K562 (cell line): ENCODE data around the gene NLRP6. TPM values are rescaled to one million over a fixed set of nuclear protein-coding genes. Genes with fewer than 3 reads are reported as not detected.
"Not testable (repeated sequence)": the region's sequence is repeated elsewhere in the genome, so short reads cannot be mapped to it uniquely, and the experiment has no call there.

Experiments
- CEBPB ChIP-seq: fragments of 450-650 bp; IDR thresholded peaks from 2 replicates; pipeline ENCODE4 v1.6.1; 2016; ENCODE audit warnings: missing genetic modification characterization, missing compliant biosample characterization
- ETV6 ChIP-seq, 3 experiments: fragments of 150-350 bp in 1 of 3; sonication (generic) in 1 of 3; formaldehyde crosslinking in 1 of 3; IDR thresholded peaks; 2 replicates each; pipeline versions ENCODE4 v1.6.1 to v1.8.0; 2014 to 2022; ENCODE audit warnings: borderline replicate concordance in 2 of 3, low read depth in 2 of 3, antibody characterized with exemption in 1 of 3, low read length in 1 of 3, mild to moderate bottlenecking in 1 of 3, missing genetic modification reagents in 1 of 3
- MEIS2 ChIP-seq: fragments of 450-650 bp; IDR thresholded peaks from 2 replicates; pipeline ENCODE4 v1.6.1; 2014; ENCODE audit warnings: mild to moderate bottlenecking; ENCODE audit not compliant: partially characterized antibody
- PHF8 ChIP-seq: fragments of 200-600 bp; sonication (generic); IDR thresholded peaks from 2 replicates; pipeline ENCODE4 v1.6.1; 2012; ENCODE audit warnings: mixed run types, mild to moderate bottlenecking, inconsistent platforms, low read length, moderate library complexity, borderline replicate concordance
- POLR2A ChIP-seq: fragments of 450-650 bp; conservative IDR thresholded peaks from 2 replicates; pipeline ENCODE4 v1.6.1; 2016
- polyA plus RNA-seq, 8 experiments: library from polyadenylated mRNA; depleted of rRNA in 4 of 8; stranded (reverse) in 5 of 8; unstranded in 3 of 8; fragments of >200 nt; fragmentation: Nextera tagmentation in 2 of 8; fragmentation: Illumina TruSeq in 1 of 8; extraction: Ambion mirVana in 2 of 8; extraction: Trizol in 1 of 8; gene quantifications; 2 replicates each; pipeline versions ENCODE4 v1.2.1 to v1.2.3, GENCODE V29; 2011 to 2014; ENCODE audit warnings: inconsistent platforms in 1 of 8, missing spikeins in 1 of 8
- total RNA-seq, 7 experiments: library from RNA; depleted of rRNA in 6 of 7; stranded (reverse); fragments of >200 nt in 6 of 7; fragmentation: Illumina TruSeq in 2 of 7; extraction: Trizol in 2 of 7; gene quantifications; 2 replicates each; pipeline versions ENCODE4 v1.2.1 to v1.2.3, GENCODE V29; 2011 to 2021; ENCODE audit warnings: low replicate concordance in 1 of 7
- TF ChIP-seq, protein P1 (sequence below): IDR thresholded peaks from 2 replicates; pipeline ENCODE4 v1.6.1; 2011; ENCODE audit warnings: borderline replicate concordance, low read depth, mild to moderate bottlenecking, moderate library complexity, low read length; ENCODE audit not compliant: insufficient read depth, poor library complexity, severe bottlenecking
- TF ChIP-seq, protein P2 (sequence below): sonication (generic); IDR thresholded peaks from 2 replicates; pipeline ENCODE4 v1.6.1; 2016
- TF ChIP-seq, protein P3 (sequence below): fragments of 450-650 bp; IDR thresholded peaks from 2 replicates; pipeline ENCODE4 v1.6.1; 2017; ENCODE audit warnings: antibody characterized with exemption, mild to moderate bottlenecking
- TF ChIP-seq, protein P4 (sequence below), 3 experiments: fragments of 200-800 bp in 1 of 3; fragments of 250-450 bp in 1 of 3; fragments of 450-650 bp in 1 of 3; sonication (Bioruptor Pico) in 1 of 3; sonication (Bioruptor generic) in 1 of 3; formaldehyde crosslinking in 1 of 3; IDR thresholded peaks; 2 replicates each; pipeline versions ENCODE4 v1.6.1 to v1.8.0; 2016 to 2022; ENCODE audit warnings: mild to moderate bottlenecking in 2 of 3, missing genetic modification characterization in 2 of 3, missing compliant biosample characterization in 1 of 3, moderate library complexity in 1 of 3
- TF ChIP-seq, protein P5 (sequence below), 2 experiments: fragments of 450-650 bp; conservative IDR thresholded peaks; 2 replicates each; pipeline ENCODE4 v1.6.1; 2017; ENCODE audit warnings: mild to moderate bottlenecking in 2 of 2, moderate library complexity in 2 of 2

Gene NLRP6
- total and polyA plus RNA-seq, 9 of the 15 experiments (the other 6 are each of a cell fraction or from before 2014, with no cell fraction given): 0.03 to 0.18 (median 0.15) TPM; not detected in 5

DNA sequence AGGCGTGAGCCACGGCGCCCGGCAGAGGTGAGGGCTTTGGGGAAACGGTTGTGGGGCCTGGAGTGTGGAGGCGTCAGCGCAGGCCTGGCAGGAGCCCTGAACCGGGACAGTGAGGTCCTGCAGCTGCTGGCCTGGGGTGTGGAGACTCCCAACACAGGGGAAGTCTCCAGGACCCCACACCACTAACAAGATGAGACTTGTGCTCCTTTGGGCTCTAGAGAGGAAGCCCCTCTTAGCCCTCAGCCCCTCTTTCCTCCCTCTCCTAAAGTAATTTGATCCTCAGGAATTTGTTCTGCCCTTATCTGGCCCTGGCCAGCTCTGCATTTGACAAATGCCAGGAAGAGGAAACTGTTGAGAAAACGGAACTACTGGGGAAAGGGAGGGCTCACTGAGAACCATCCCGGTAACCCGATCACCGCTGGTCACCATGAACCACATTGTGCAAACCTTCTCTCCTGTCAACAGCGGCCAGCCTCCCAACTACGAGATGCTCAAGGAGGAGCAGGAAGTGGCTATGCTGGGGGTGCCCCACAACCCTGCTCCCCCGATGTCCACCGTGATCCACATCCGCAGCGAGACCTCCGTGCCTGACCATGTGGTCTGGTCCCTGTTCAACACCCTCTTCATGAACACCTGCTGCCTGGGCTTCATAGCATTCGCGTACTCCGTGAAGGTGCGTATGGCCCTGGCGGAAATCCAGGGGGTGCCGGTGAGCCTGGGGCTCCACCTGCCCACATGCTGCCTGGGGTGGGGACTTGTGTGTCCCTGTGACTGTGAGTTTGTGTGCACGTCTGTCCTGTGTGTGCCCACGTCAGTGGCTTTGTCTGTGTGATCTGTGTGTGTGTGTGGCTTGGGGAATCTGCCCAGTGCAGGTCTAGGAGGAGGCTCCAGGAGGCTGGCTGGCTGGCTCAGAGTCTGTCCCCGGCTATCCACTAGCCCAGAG lies 29.8 kb downstream of the NLRP6 start, which contains the start of gene IFITM2 (continued):
- TF ChIP-seq MEIS2: peak; percentile 24
- TF ChIP-seq, protein P1, sequence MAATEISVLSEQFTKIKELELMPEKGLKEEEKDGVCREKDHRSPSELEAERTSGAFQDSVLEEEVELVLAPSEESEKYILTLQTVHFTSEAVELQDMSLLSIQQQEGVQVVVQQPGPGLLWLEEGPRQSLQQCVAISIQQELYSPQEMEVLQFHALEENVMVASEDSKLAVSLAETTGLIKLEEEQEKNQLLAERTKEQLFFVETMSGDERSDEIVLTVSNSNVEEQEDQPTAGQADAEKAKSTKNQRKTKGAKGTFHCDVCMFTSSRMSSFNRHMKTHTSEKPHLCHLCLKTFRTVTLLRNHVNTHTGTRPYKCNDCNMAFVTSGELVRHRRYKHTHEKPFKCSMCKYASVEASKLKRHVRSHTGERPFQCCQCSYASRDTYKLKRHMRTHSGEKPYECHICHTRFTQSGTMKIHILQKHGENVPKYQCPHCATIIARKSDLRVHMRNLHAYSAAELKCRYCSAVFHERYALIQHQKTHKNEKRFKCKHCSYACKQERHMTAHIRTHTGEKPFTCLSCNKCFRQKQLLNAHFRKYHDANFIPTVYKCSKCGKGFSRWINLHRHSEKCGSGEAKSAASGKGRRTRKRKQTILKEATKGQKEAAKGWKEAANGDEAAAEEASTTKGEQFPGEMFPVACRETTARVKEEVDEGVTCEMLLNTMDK: peak; percentile 32
- TF ChIP-seq, protein P2, sequence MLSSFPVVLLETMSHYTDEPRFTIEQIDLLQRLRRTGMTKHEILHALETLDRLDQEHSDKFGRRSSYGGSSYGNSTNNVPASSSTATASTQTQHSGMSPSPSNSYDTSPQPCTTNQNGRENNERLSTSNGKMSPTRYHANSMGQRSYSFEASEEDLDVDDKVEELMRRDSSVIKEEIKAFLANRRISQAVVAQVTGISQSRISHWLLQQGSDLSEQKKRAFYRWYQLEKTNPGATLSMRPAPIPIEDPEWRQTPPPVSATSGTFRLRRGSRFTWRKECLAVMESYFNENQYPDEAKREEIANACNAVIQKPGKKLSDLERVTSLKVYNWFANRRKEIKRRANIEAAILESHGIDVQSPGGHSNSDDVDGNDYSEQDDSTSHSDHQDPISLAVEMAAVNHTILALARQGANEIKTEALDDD: peak; percentile 66
- TF ChIP-seq ETV6 (IDR thresholded peaks at IDR 0.05; ENCODE audit: borderline replicate concordance in 1 of 2, low read depth in 2 of 2, low read length in 1 of 2): peak in 1 of 2 experiments; percentile 69; a peak in 1 of 4 replicates
- TF ChIP-seq ETV6 (CRISPR knock-in tag; IDR thresholded peaks at IDR 0.05; ENCODE audit: borderline replicate concordance): not testable (repeated sequence)
- TF ChIP-seq, protein P3, sequence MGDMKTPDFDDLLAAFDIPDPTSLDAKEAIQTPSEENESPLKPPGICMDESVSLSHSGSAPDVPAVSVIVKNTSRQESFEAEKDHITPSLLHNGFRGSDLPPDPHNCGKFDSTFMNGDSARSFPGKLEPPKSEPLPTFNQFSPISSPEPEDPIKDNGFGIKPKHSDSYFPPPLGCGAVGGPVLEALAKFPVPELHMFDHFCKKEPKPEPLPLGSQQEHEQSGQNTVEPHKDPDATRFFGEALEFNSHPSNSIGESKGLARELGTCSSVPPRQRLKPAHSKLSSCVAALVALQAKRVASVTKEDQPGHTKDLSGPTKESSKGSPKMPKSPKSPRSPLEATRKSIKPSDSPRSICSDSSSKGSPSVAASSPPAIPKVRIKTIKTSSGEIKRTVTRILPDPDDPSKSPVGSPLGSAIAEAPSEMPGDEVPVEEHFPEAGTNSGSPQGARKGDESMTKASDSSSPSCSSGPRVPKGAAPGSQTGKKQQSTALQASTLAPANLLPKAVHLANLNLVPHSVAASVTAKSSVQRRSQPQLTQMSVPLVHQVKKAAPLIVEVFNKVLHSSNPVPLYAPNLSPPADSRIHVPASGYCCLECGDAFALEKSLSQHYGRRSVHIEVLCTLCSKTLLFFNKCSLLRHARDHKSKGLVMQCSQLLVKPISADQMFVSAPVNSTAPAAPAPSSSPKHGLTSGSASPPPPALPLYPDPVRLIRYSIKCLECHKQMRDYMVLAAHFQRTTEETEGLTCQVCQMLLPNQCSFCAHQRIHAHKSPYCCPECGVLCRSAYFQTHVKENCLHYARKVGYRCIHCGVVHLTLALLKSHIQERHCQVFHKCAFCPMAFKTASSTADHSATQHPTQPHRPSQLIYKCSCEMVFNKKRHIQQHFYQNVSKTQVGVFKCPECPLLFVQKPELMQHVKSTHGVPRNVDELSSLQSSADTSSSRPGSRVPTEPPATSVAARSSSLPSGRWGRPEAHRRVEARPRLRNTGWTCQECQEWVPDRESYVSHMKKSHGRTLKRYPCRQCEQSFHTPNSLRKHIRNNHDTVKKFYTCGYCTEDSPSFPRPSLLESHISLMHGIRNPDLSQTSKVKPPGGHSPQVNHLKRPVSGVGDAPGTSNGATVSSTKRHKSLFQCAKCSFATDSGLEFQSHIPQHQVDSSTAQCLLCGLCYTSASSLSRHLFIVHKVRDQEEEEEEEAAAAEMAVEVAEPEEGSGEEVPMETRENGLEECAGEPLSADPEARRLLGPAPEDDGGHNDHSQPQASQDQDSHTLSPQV: peak; percentile 54; the same call in 1 of the 2 replicates
- TF ChIP-seq, protein P4, sequence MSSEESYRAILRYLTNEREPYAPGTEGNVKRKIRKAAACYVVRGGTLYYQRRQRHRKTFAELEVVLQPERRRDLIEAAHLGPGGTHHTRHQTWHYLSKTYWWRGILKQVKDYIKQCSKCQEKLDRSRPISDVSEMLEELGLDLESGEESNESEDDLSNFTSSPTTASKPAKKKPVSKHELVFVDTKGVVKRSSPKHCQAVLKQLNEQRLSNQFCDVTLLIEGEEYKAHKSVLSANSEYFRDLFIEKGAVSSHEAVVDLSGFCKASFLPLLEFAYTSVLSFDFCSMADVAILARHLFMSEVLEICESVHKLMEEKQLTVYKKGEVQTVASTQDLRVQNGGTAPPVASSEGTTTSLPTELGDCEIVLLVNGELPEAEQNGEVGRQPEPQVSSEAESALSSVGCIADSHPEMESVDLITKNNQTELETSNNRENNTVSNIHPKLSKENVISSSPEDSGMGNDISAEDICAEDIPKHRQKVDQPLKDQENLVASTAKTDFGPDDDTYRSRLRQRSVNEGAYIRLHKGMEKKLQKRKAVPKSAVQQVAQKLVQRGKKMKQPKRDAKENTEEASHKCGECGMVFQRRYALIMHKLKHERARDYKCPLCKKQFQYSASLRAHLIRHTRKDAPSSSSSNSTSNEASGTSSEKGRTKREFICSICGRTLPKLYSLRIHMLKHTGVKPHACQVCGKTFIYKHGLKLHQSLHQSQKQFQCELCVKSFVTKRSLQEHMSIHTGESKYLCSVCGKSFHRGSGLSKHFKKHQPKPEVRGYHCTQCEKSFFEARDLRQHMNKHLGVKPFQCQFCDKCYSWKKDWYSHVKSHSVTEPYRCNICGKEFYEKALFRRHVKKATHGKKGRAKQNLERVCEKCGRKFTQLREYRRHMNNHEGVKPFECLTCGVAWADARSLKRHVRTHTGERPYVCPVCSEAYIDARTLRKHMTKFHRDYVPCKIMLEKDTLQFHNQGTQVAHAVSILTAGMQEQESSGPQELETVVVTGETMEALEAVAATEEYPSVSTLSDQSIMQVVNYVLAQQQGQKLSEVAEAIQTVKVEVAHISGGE (CRISPR knock-in tag; IDR thresholded peaks at IDR 0.05): 0 out of 6 replicates have a peak, but pooled peaks of 1 of the 3 experiments have one; percentile 49
- TF ChIP-seq POLR2A: peak; percentile 48; the same call in 1 of the 2 replicates
- TF ChIP-seq, protein P5, sequence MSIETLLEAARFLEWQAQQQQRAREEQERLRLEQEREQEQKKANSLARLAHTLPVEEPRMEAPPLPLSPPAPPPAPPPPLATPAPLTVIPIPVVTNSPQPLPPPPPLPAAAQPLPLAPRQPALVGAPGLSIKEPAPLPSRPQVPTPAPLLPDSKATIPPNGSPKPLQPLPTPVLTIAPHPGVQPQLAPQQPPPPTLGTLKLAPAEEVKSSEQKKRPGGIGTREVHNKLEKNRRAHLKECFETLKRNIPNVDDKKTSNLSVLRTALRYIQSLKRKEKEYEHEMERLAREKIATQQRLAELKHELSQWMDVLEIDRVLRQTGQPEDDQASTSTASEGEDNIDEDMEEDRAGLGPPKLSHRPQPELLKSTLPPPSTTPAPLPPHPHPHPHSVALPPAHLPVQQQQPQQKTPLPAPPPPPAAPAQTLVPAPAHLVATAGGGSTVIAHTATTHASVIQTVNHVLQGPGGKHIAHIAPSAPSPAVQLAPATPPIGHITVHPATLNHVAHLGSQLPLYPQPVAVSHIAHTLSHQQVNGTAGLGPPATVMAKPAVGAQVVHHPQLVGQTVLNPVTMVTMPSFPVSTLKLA (conservative IDR thresholded peaks at IDR 0.05): 0 out of 4 replicates have a peak, but pooled peaks of 1 of the 2 experiments have one; percentile 40
- TF ChIP-seq PHF8: peak; percentile 21; the same call in 1 of the 2 replicates
- peak; percentile 62 for TF ChIP-seq CEBPB (tag)
- TF ChIP-seq, all 486 proteins: peak for 23; not testable (repeated sequence) for 463
